Activated CD4-positive, alpha-beta T cell treated with anti-CD3 and anti-CD28 coated beads, Interleukin-2, amount 50 U/mL, for 24 hours (primary cell): ENCODE measurements around the gene COL26A1.
"Not testable (repeated sequence)": the region's sequence is repeated elsewhere in the genome, so short reads cannot be mapped to it uniquely, and the experiment has no call there.

ENCODE experiments used
- DNase-seq, 2 donors: peaks; one replicate each; pipeline ENCODE4 v3.0.0-alpha.2; 2020; ENCODE audit warnings: low read depth in 1 of 2, low spot score in 1 of 2

Gene COL26A1

GRCh38 chr7:101490439-101490838 is 127.8 kb downstream of the COL26A1 start:
- DNase-seq = not testable (repeated sequence)

- DNase-seq = not testable (repeated sequence)
Observed at GRCh38 chr7:101491442-101491841, 128.8 kb downstream of the COL26A1 start.

GRCh38 chr7:101494602-101495329 is 132.1 kb downstream of the COL26A1 start:
- no peak for DNase-seq

GRCh38 chr7:101496017-101496416 is 133.3 kb downstream of the COL26A1 start:
- no peak for DNase-seq

- DNase-seq = no peak
Observed at GRCh38 chr7:101501351-101501750, 138.7 kb downstream of the COL26A1 start.

GRCh38 chr7:101502466-101503098 is 139.9 kb downstream of the COL26A1 start:
- DNase-seq = no peak

GRCh38 chr7:101505510-101505909 is 142.8 kb downstream of the COL26A1 start:
- not testable (repeated sequence) for DNase-seq

GRCh38 chr7:101506531-101506930 is 143.9 kb downstream of the COL26A1 start:
- no peak for DNase-seq

GRCh38 chr7:101507327-101507726 is 144.7 kb downstream of the COL26A1 start:
- DNase-seq = no peak

- peak in 1 of 2 donors; percentile 22 for DNase-seq
Observed at GRCh38 chr7:101507791-101508252, 145.1 kb downstream of the COL26A1 start.

- no peak for DNase-seq
Observed at GRCh38 chr7:101510297-101510696, 147.6 kb downstream of the COL26A1 start.

GRCh38 chr7:101511965-101512364 is 149.3 kb downstream of the COL26A1 start:
- DNase-seq = no peak

- no peak for DNase-seq
Observed at GRCh38 chr7:101516851-101517250, 154.2 kb downstream of the COL26A1 start.

- DNase-seq = no peak
Observed at GRCh38 chr7:101517304-101517703, 154.6 kb downstream of the COL26A1 start.

- no peak for DNase-seq
Observed at GRCh38 chr7:101518336-101518735, 155.7 kb downstream of the COL26A1 start.

GRCh38 chr7:101519324-101520023 is 156.8 kb downstream of the COL26A1 start:
- no peak for DNase-seq

- no peak for DNase-seq
Observed at GRCh38 chr7:101521430-101521925, 158.8 kb downstream of the COL26A1 start.

GRCh38 chr7:101522021-101522420 is 159.3 kb downstream of the COL26A1 start:
- DNase-seq = no peak

- no peak for DNase-seq
Observed at GRCh38 chr7:101527844-101528667, 165.4 kb downstream of the COL26A1 start.

GRCh38 chr7:101529560-101529959 is 166.9 kb downstream of the COL26A1 start:
- DNase-seq = no peak
